ENCODE results near the gene CD248. TPM values are rescaled to one million over a fixed set of nuclear protein-coding genes. Genes with fewer than 3 reads are reported as not detected.

The CD248 gene
- total RNA-seq, 1 donor from 2014 or later: 1.2 TPM

DNA sequence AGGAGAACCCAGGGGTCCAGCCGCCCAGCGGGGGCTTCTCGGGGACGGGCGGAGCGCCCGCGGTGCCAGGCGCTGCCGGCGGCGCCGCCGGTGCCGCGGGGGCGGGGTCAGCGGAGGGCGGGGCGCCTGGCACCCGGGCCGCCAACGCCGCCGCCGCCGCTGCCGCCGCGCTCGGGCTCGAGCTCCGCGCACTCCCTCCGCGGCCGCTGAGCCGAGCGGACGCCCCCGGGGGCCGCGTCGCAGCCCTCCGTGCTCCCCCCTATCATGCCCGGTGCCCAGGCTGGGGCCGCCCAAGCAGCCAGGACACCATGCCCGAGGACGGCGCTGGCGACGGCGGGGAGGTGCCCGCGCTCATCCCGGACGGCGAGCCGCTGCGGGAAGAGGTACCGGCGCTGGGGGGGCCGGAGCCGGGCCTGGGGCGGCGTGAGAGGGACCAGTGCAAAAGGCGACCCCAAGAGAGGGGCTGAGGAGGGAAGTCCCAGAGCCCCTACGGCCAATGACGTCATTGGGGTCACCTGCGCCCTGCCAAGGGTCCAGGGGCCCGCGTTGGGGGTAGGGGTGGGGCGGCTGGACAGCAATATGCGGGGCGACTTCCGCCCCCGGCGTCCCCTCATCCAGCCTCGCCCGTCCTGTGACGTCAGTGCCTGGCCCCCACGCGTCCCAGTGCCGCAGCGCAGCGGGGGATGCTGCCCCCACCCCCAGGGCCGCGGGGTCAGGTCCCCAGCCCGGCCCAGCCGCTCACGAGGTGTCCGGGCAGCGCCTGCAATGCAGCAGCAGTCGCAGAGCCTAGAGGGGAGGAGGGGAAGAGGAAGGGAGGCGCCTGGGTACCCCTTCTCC, 24.9 kb downstream of the CD248 start, which contains the start of gene TMEM151A:
Gene TMEM151A (plus strand): TSS at position 189 of the 837 bp plus-strand sequence. CDS start 120 bp downstream, at position 309.
- no peak for FAIRE-seq
- peak; percentile 75 to 85 for DNase-seq (ENCODE audit: low spot score in 2 of 2)

- FAIRE-seq: no peak
Observed at GRCh38 chr11:66291303-66291705, 25.5 kb downstream of the CD248 start.

DNA sequence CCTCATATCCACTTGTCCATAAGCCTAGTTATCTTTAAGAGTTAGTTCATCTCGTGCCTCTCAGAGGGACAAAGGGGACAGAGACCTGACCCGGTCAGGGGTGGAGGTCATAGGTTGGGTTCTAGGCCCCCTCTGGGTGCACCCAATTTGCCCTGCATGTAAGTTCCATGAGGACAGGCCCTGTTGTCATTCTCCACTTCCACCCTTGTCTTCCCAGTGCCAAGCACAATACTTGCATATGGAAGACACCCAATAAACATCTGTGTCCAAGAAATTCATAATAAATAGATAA, 26.6 kb downstream of the CD248 start:
- no peak for FAIRE-seq

More at GRCh38 chr11:66291303-66291705, 25.5 kb downstream of the CD248 start:
- no peak for DNase-seq (ENCODE audit: low spot score in 2 of 2)

GRCh38 chr11:66289548-66290329, 27.1 kb downstream of the CD248 start:
- FAIRE-seq (no peak), DNase-seq (ENCODE audit: low spot score in 2 of 2) (peak; percentile 60 to 76)

More for the DNA sequence above, 26.6 kb downstream of the CD248 start:
- DNase-seq (ENCODE audit: low spot score in 2 of 2): no peak

DNA sequence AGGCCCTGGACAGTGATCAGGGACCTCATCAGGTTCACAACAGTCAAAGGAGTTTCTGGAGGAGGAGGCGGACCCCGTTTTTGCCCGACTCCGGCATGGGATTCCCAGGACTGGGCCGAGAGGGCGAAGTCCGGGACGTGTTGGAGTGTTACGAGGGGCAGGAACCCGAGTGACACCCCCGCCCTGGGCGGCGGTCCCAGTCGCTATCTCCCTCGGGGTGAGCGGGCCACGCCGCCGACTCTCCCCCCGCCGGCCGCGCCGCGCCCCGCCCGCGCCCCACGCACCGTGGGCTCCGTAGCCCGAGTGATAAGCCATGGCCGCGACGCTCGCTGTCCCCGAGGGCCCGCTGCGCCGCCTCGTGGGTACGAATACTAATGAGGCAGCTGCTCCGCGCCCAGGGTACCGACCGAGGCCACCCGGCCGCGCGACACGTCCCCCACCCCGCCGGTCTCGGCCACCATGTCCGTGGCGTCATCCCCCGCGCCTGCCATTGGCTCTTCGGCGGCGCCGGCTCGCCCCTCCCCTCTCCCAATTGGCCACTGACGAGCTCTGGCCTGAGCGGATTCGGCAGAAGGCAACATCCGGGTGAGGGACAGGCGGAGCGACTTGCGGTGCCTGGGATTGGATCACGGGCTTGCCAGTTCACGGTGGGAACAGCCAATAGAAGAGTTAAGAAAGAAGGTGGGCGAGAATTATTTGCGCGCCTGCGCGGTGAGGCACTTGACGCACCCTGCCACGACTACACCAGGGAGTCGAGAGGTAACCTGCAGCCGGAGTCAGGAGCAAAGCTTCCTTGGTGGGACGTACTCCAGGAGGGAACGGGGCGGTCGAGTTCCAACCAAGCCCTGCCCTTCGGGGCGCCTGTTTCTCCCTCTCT, 27.9 kb downstream of the CD248 start, which contains the start of gene YIF1A:
Gene YIF1A (minus strand): TSS at position 473 of the 877 bp plus-strand sequence. CDS start 158 bp downstream, at position 315.
- FAIRE-seq (peak; percentile 98), DNase-seq (ENCODE audit: low spot score in 2 of 2) (peak; percentile 100)

DNA sequence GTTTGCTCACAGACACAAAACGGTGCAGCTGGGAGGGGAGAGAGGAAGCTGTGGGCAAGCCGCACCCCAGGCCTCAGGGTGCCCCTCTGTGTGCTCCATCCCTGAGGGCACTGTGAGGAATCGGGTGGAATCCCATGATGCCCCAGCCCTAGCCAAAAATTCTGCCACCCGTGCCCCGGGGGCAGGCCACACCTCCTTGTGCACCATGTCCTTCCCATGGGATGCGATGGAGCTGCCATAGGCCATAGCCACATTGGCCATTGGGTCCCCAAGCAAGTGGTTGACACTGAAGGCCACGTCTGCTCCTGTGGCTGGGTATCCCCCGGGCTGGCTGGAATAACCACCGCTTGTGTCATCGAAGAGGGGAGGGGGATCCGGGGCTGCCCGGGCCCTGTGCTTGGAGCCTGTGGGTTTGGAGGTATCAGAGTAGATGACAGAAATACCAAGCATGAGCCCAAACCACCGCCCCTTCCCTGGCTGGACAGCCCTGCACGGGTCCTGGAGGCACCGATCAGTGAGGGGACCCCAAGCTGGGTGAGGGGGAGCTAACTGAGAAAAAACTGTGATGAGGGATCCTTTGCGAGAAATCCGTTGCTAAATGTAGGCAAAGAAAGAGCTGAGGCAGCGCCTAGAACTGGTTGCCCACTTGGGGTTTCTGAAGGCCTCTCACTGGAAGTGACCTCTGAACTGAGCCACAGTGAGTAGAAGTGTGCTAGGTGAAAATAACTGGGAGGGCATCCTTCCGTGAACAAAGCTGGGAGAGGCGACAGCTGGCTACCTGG, 28.8 kb downstream of the CD248 start:
- no peak for DNase-seq (ENCODE audit: low spot score in 2 of 2)
- FAIRE-seq: no peak

DNA sequence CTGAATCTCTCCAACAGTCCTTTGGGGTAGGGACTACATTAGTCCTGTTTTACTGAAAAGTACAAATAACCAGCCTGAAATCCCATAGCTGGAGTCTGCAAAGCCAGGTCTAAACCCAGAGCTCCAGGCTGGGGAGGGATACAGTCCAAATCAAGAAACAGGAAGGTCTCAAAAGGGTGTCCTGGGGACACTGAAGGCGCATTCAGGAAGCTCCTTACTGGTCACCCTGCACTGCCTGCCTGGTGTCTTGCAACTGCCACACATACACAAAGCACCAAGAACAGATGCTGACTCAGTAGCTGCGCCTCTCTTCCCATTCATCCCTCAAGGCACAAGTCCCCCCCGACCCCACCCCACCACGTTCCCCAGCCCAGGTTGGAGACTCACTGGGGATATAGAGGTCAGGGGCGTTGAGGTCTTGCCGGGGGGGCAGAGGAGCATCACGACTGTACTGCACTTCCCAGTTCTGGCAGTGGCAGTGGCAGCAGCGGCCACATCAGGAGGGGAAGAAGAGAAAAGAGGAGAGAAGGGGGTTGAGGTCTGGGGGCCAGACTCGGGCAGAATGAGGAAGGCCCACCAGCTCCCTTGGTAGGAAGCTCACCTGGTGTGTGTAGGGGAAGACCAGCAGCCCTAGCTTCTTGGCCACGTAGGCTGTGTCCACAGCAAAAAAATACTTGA, 29.5 kb downstream of the CD248 start:
- DNase-seq (ENCODE audit: low spot score in 2 of 2) (no peak), FAIRE-seq (no peak)

- DNase-seq (ENCODE audit: low spot score in 2 of 2) (no peak), FAIRE-seq (no peak)
Observed at GRCh38 chr11:66286699-66287098, 30.1 kb downstream of the CD248 start.

- DNase-seq (ENCODE audit: low spot score in 2 of 2): no peak
- no peak for FAIRE-seq
Observed at GRCh38 chr11:66285250-66285947, 31.4 kb downstream of the CD248 start.

DNA sequence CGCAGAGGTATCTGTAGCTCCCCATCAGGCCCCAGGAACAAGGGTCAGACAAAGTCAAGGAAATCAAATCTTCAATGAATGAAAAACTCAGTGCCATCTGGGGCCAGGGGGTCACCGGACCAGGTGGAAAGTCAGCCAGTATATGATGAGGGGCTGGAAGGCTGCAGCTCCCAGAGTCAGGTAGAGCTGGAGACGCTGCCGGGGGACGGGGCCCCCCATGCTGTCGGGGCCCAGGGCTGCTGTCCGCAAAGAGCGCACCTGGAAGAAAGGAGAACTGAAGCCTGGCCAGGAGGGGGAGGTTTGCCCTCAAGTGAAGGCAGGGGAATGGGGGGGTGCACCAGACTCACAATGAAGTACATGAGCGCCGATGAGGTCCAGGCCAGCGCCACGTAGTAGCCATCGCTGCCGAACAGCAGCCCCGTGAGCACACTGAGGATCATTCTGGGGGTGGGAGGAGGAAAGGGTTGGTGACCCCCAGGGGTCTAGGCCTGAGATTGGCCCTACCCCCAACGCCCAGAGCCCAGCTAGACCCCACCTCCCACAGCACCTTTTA, 32.2 kb downstream of the CD248 start:
- no peak for FAIRE-seq

DNA sequence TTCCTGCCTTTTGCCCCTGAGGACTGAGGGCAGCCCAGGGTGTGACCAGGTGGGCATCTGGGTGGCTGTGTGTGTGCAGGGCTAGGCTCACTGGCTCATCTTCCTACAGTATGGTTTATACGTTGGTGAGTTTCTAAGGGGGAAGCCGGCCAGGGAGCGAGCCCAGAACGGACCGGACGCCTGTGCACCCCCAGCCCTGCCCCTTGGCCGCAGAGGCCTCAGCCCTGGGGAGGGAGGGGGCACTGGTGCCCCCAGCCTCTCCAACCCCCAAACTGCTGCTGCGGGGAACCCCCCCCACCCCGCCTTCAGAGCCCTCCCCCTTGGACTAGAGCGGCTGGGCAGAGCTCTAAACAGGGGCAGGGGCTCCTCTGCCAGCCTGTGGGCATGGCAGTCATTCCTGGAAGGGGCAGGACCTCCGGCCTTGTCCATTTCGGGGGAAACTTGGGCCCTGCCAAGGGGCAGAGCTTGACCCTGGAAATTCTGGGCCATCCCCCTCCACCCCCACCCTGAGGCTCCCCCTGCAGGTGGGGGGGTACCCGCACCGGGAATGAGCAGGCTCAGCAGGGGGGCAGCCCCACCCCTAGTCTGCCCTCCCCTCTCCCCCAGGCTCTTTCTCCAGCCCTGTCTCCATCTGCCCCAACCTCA, 33.3 kb downstream of the CD248 start:
- no peak for DNase-seq (ENCODE audit: low spot score in 2 of 2)
- FAIRE-seq: no peak

More for the DNA sequence above, 32.2 kb downstream of the CD248 start:
- DNase-seq (ENCODE audit: low spot score in 2 of 2): no peak

GRCh38 chr11:66282468-66283455, 34.1 kb downstream of the CD248 start:
- DNase-seq (ENCODE audit: low spot score in 2 of 2) (peak; percentile 99 to 100), FAIRE-seq (no peak)

DNA sequence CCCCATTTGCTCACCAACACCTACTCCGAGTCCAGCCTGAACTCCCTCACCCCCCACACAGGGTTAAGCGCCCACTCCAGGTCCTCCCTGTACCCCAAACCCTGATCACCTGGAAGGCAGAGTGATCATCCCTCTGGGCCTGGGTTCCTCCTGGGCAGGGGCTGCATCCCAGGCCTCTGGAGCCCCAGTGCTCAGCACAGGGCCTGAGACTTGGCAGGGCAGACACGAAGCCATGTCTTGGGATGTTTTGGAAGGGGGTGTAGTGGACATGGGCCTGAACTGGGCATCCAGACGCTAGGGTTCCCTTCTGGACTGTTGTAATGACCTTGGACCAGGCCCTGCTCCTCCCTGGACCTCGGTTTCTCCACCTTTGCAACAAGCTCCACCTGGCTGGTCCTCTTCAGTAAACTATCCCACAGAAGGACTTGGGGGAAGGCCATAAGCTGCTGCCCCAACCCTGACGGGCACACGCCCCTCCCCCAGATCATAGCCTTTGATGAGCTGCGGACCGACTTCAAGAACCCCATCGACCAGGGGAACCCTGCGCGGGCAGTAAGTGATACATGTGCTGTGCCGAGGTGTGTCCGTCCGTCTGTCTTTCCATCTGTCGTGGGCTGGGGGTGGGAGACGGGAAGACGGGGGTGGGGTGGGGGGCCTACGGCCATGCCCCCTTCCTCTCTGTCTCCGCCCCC, 34.9 kb downstream of the CD248 start:
- FAIRE-seq: no peak
- DNase-seq (ENCODE audit: low spot score in 2 of 2): no peak

- DNase-seq (ENCODE audit: low spot score in 2 of 2): no peak
Observed at GRCh38 chr11:66281001-66281400, 35.8 kb downstream of the CD248 start.

GRCh38 chr11:66280428-66280827, 36.4 kb downstream of the CD248 start:
- DNase-seq (ENCODE audit: low spot score in 2 of 2) (no peak), FAIRE-seq (no peak)

More at GRCh38 chr11:66281001-66281400, 35.8 kb downstream of the CD248 start:
- no peak for FAIRE-seq

All from frontal cortex (tissue), 4 donors.